Thyroid gland (tissue), 4 donors: Measurements from ENCODE around the gene TMEM229B. TPM values are rescaled to one million over a fixed set of nuclear protein-coding genes. Genes with fewer than 3 reads are reported as not detected.

ENCODE experiments used
- DNase-seq, 2 donors: peaks; one replicate each; pipeline ENCODE4 v3.0.0-alpha.2; 2019
- H3K27ac ChIP-seq, 3 donors: fragments of 200-600 bp; sonication (generic); 1 replicate in 2 of 3; 2 replicates in 1 of 3; pipeline ENCODE4 v1.5.1; 2016 to 2019; ENCODE audit warnings: mild to moderate bottlenecking in 1 of 3, moderate library complexity in 1 of 3
- H3K27me3 ChIP-seq: fragments of 200-600 bp; sonication (generic); one replicate; pipeline ENCODE4 v1.5.1; 2019
- H3K36me3 ChIP-seq, 2 donors: fragments of 200-600 bp; sonication (generic); one replicate each; pipeline ENCODE4 v1.5.1; 2016 to 2019
- H3K4me1 ChIP-seq, 2 donors: fragments of 200-600 bp; sonication (generic); one replicate each; pipeline ENCODE4 v1.5.1; 2017 to 2019
- H3K4me3 ChIP-seq, 3 donors: fragments of 200-600 bp; sonication (generic); replicated peaks in 1 of 3; 1 replicate in 2 of 3; 2 replicates in 1 of 3; pipeline ENCODE4 v1.5.1; 2016; ENCODE audit warnings: mild to moderate bottlenecking in 1 of 3
- H3K9me3 ChIP-seq: fragments of 200-600 bp; sonication (generic); one replicate; pipeline ENCODE4 v1.5.1; 2017
- CTCF ChIP-seq, 6 experiments: fragments of 200-600 bp in 3 of 6; fragments of 450-650 bp in 3 of 6; sonication (generic) in 3 of 6; IDR thresholded peaks; one replicate each; pipeline ENCODE4 v1.5.1; 2016 to 2019; ENCODE audit warnings: antibody characterized with exemption in 6 of 6, mild to moderate bottlenecking in 2 of 6, inconsistent platforms in 1 of 6, moderate library complexity in 1 of 6
- POLR2A ChIP-seq, 2 donors: fragments of 450-650 bp; IDR thresholded peaks; one replicate each; pipeline ENCODE4 v1.6.1; 2017; ENCODE audit warnings: antibody characterized with exemption in 2 of 2, mild to moderate bottlenecking in 2 of 2, moderate library complexity in 1 of 2
- WGBS, 2 donors: methylation state at CpG; one replicate each; pipeline ENCODE4 v1.1.5; 2017; 5-methylcytosine and 5-hydroxymethylcytosine counted together
- intact Hi-C: fragments of 100-400 bp; cut with DNase I; formaldehyde crosslinking; loops from one replicate; pipeline ENCODE4 v1.15.1; 2023
- total RNA-seq, 4 donors: library from RNA; depleted of rRNA; stranded (reverse); fragments of >200 nt; gene quantifications; one replicate each; pipeline ENCODE4 v1.2.3, GENCODE V29; 2016

The TMEM229B gene
- total RNA-seq, 4 donors from 2014 or later = 27.3 to 63.5 (median 35.0) TPM

- Histone ChIP-seq H3K9me3 (no peaks in the 10 kb centered on the region), H3K4me3 (no peak overlapping the region), H3K27me3 (no peaks in the 10 kb centered on the region), H3K36me3 (no peaks in the 10 kb centered on the region), H3K4me1 (peaks cover 6 to 28% of the 10 kb centered on the region in 2 donors), H3K27ac (no peak overlapping the region)
- no peak for DNase-seq
- 90 to 92% methylated on average over 9 of the region's 9 CpGs for WGBS, 2 donors
- TF ChIP-seq CTCF (IDR thresholded peaks at IDR 0.05) = no peak
- no peak for TF ChIP-seq POLR2A (IDR thresholded peaks at IDR 0.05)
- intact Hi-C loops = loop anchor here (10.0 kb wide), 3 partner anchors 145 to 275 kb away; partner anchors contain the start of genes RDH12 and VTI1B
These were observed 58.9 kb downstream of the TMEM229B start for GRCh38 chr14:67429510-67430205.

GRCh38 chr14:67428501-67429031 lies 60.0 kb downstream of the TMEM229B start:
- intact Hi-C loops = loop anchor here (10.0 kb wide), 3 partner anchors 146 to 276 kb away; partner anchors contain the start of genes RDH12 and VTI1B

GRCh38 chr14:67426983-67427606 lies 61.4 kb downstream of the TMEM229B start:
- intact Hi-C loops = loop anchor here (10.0 kb wide), 3 partner anchors 148 to 278 kb away; partner anchors contain the start of genes RDH12 and VTI1B
- H3K27ac ChIP-seq = peak overlapping the region in 1 of 3 donors; percentile 62
- TF ChIP-seq POLR2A (IDR thresholded peaks at IDR 0.05) (no peak), CTCF (IDR thresholded peaks at IDR 0.05) (peak; percentile 66 to 92 (median 86))
- H3K4me3 ChIP-seq = no peak overlapping the region
- peak; percentile 81 to 89 for DNase-seq
- WGBS, 2 donors = 33 to 37% methylated on average over 28 to 30 of the region's 30 CpGs
- no peaks in the 10 kb centered on the region for H3K9me3 ChIP-seq
- no peaks in the 10 kb centered on the region for H3K27me3 ChIP-seq
- no peaks in the 10 kb centered on the region for H3K36me3 ChIP-seq
- peaks cover 4 to 15% of the 10 kb centered on the region in 2 donors for H3K4me1 ChIP-seq

More at GRCh38 chr14:67428501-67429031, 60.0 kb downstream of the TMEM229B start:
- no peak for TF ChIP-seq CTCF (IDR thresholded peaks at IDR 0.05)
- TF ChIP-seq POLR2A (IDR thresholded peaks at IDR 0.05) = no peak
- Histone ChIP-seq H3K27ac (no peak overlapping the region), H3K4me1 (peaks cover 4 to 17% of the 10 kb centered on the region in 2 donors), H3K27me3 (no peaks in the 10 kb centered on the region), H3K36me3 (no peaks in the 10 kb centered on the region), H3K4me3 (no peak overlapping the region), H3K9me3 (no peaks in the 10 kb centered on the region)
- DNase-seq = no peak
- 90 to 91% methylated on average over 7 of the region's 7 CpGs for WGBS, 2 donors

GRCh38 chr14:67426161-67426560 lies 62.4 kb downstream of the TMEM229B start:
- DNase-seq = peak; percentile 77 to 81
- intact Hi-C loops = loop anchor here (10.0 kb wide), 3 partner anchors 149 to 279 kb away; partner anchors contain the start of genes RDH12 and VTI1B
- Histone ChIP-seq H3K4me1 (peaks cover 4 to 15% of the 10 kb centered on the region in 2 donors), H3K36me3 (no peaks in the 10 kb centered on the region), H3K27ac (peak overlapping the region; percentile 12 to 62 (median 55)), H3K9me3 (no peaks in the 10 kb centered on the region), H3K27me3 (no peaks in the 10 kb centered on the region), H3K4me3 (no peak overlapping the region)
- WGBS, 2 donors = 47 to 53% methylated on average over 8 of the region's 8 CpGs
- TF ChIP-seq CTCF (IDR thresholded peaks at IDR 0.05) (no peak), POLR2A (IDR thresholded peaks at IDR 0.05) (no peak)
